HepG2 (cell line): ENCODE measurements around the gene IL3. TPM values are rescaled to one million over a fixed set of nuclear protein-coding genes. Genes with fewer than 3 reads are reported as not detected.

Experiments
- ATAC-seq: fragments of 200-7000 bp; cut with Tn5 transposase; 3 replicates; pipeline ENCODE4 v1.9.1; 2020; ENCODE audit warnings: mild to moderate bottlenecking, moderate library complexity
- BruUV-seq: library from RNA; stranded (reverse); fragments of 400-500 nt; replicated peaks from 2 replicates; lab custom pipeline; 2021; lab: Mats Ljungman, UMichigan
- CTCF ChIA-PET: fragments of 300-600 bp; formaldehyde crosslinking; extraction: SDS; loops from one replicate; lab custom pipeline; 2021; ENCODE audit warnings: low total read pairs, inconsistent platforms, low intra/inter-chr PET ratio; lab: Yijun Ruan, JAX
- POLR2A ChIA-PET: fragments of 350-600 bp; sonication (Branson Sonifier 250); formaldehyde crosslinking; loops from one replicate; lab custom pipeline; 2020; ENCODE audit warnings: antibody characterized with exemption, inconsistent platforms; lab: Yijun Ruan, JAX
- DNase-seq: peaks from one replicate; pipeline ENCODE4 v3.0.0-alpha.2; 2015; ENCODE audit warnings: low spot score
- FAIRE-seq: peaks from 3 replicates; lab custom pipeline; 2011; peaks lifted over from hg19 to GRCh38; lab: Jason Lieb, UNC
- H2AFZ ChIP-seq: one replicate; pipeline ENCODE4 v1.6.1; 2011; ENCODE audit warnings: low read length, inconsistent platforms
- H3K27ac ChIP-seq: fragments of 300-600 bp; 3 replicates; pipeline ENCODE4 v1.8.0; 2011; ENCODE audit warnings: mixed run types, mild to moderate bottlenecking, mixed read lengths, low read length, inconsistent platforms; ENCODE audit not compliant: insufficient read depth; ENCODE audit errors: extremely low read length
- H3K27me3 ChIP-seq, 2 experiments: fragments of 200-600 bp in 1 of 2; 2 replicates in 1 of 2; 3 replicates in 1 of 2; pipeline versions ENCODE4 v1.6.0 to v1.8.0; 2011; ENCODE audit warnings: low read length in 2 of 2, mild to moderate bottlenecking in 2 of 2, moderate library complexity in 2 of 2, inconsistent platforms in 1 of 2; ENCODE audit not compliant: insufficient read depth in 2 of 2, control insufficient read depth in 1 of 2
- H3K36me3 ChIP-seq, 2 experiments: fragments of 200-600 bp in 1 of 2; replicated peaks in 1 of 2; 2 replicates in 1 of 2; 3 replicates in 1 of 2; pipeline versions ENCODE4 v1.5.1 to v1.8.0; 2011; ENCODE audit warnings: low read length in 2 of 2, inconsistent platforms in 1 of 2; ENCODE audit not compliant: insufficient read depth in 2 of 2, control insufficient read depth in 1 of 2
- H3K4me1 ChIP-seq: 2 replicates; pipeline ENCODE4 v1.5.1; 2012; ENCODE audit warnings: low read length, inconsistent platforms; ENCODE audit not compliant: insufficient read depth
- H3K4me2 ChIP-seq: 2 replicates; pipeline ENCODE4 v1.6.0; 2011; ENCODE audit warnings: low read depth, low read length, inconsistent platforms
- H3K4me3 ChIP-seq, 3 experiments: fragments of 200-600 bp in 1 of 3; sonication (generic), shearing (Covaris generic) in 1 of 3; replicated peaks in 1 of 3; 2 replicates each; pipeline ENCODE4 v1.5.1; 2011 to 2016; ENCODE audit warnings: low read length in 3 of 3, inconsistent platforms in 2 of 3, low read depth in 2 of 3, mild to moderate bottlenecking in 2 of 3, control low read depth in 1 of 3, mixed read lengths in 1 of 3; ENCODE audit not compliant: insufficient read depth in 1 of 3
- H3K79me2 ChIP-seq: one replicate; pipeline ENCODE4 v1.6.1; 2011; ENCODE audit warnings: low read length, inconsistent platforms; ENCODE audit not compliant: insufficient read depth
- H3K9ac ChIP-seq: 2 replicates; pipeline ENCODE4 v1.6.0; 2011; ENCODE audit warnings: mild to moderate bottlenecking, low read depth, low read length, inconsistent platforms; ENCODE audit not compliant: insufficient read depth
- H3K9me3 ChIP-seq: 2 replicates; pipeline ENCODE4 v1.5.1; 2012; ENCODE audit warnings: mild to moderate bottlenecking, low read length
- H4K20me1 ChIP-seq: 2 replicates; pipeline ENCODE4 v1.6.0; 2011; ENCODE audit warnings: inconsistent platforms, mild to moderate bottlenecking, low read length, moderate library complexity; ENCODE audit not compliant: insufficient read depth
- KLF6 ChIP-seq: IDR thresholded peaks from 2 replicates; pipeline ENCODE4 v1.8.0; 2016; ENCODE audit warnings: missing biosample characterization, missing genetic modification reagents
- PHF5A ChIP-seq: IDR thresholded peaks from one replicate; pipeline ENCODE4 v1.6.1; 2018; ENCODE audit warnings: low read depth, missing genetic modification reagents; ENCODE audit not compliant: unreplicated experiment
- POLR2AphosphoS2 ChIP-seq: IDR thresholded peaks from 2 replicates; pipeline ENCODE4 v1.6.1; 2011; ENCODE audit warnings: low read depth, low read length, improper control_type of control experiment
- RELA ChIP-seq: sonication (generic); formaldehyde crosslinking; IDR thresholded peaks from 2 replicates; pipeline ENCODE4 v1.4.0; 2020; ENCODE audit warnings: missing genetic modification reagents
- USF2 ChIP-seq, 2 experiments: sonication (generic) in 1 of 2; formaldehyde crosslinking in 1 of 2; IDR thresholded peaks; 2 replicates each; pipeline versions ENCODE4 v1.5.1 to v1.6.1; 2011 to 2020; ENCODE audit warnings: borderline replicate concordance in 1 of 2, low read depth in 1 of 2, low read length in 1 of 2, mild to moderate bottlenecking in 1 of 2, missing genetic modification reagents in 1 of 2, moderate library complexity in 1 of 2
- ZC3H4 ChIP-seq: sonication (generic); formaldehyde crosslinking; IDR thresholded peaks from 2 replicates; pipeline ENCODE4 v1.4.0; 2020; ENCODE audit warnings: missing genetic modification reagents, borderline replicate concordance
- WGBS: methylation state at CpG from one replicate; pipeline ENCODE4 v1.1.6; 2017; ENCODE audit warnings: low lambda C conversion rate; 5-methylcytosine and 5-hydroxymethylcytosine counted together
- in situ Hi-C: cut with HindIII; loops from 2 replicates; pipeline ENCODE4 v1.10.0; 2017; ENCODE audit warnings: low pct_unique_long_range_greater_than_20kb; ENCODE audit not compliant: extremely low pct_ligation_motif_present
- intact Hi-C: fragments of 100-400 bp; cut with micrococcal nuclease; formaldehyde crosslinking; loops from one replicate; pipeline ENCODE4 v1.10.0; 2022; ENCODE audit not compliant: unreplicated experiment
- polyA plus RNA-seq, 8 experiments: library from polyadenylated mRNA; depleted of rRNA in 3 of 8; stranded (reverse) in 7 of 8; unstranded in 1 of 8; fragments of >200 nt; fragmentation: Illumina TruSeq in 4 of 8; extraction: Trizol in 4 of 8; gene quantifications; 2 replicates each; pipeline versions ENCODE4 v1.2.1 to v1.2.3, GENCODE V29; 2011 to 2016; ENCODE audit warnings: low read depth in 4 of 8, missing spikeins in 1 of 8, mixed read lengths in 1 of 8; ENCODE audit not compliant: insufficient read depth in 1 of 8
- total RNA-seq, 5 experiments: library from RNA; depleted of rRNA; stranded (reverse); fragments of >200 nt; fragmentation: Illumina TruSeq; extraction: Trizol; gene quantifications; 2 replicates each; pipeline ENCODE4 v1.2.3, GENCODE V29; 2016; ENCODE audit warnings: low read depth in 1 of 5

IL3 gene
- total and polyA plus RNA-seq, 2 of the 13 experiments (the other 11 are each of a cell fraction or from before 2014, with no cell fraction given) = not detected

- FAIRE-seq (no peak), ATAC-seq (no peak), DNase-seq (no peak)
- Histone ChIP-seq H3K36me3 (no peaks in the 10 kb centered on the region), H3K79me2 (no peaks in the 10 kb centered on the region), H3K9me3 (no peaks in the 10 kb centered on the region), H3K9ac (no peak overlapping the region), H3K27me3 (peaks cover 3 to 33% of the 10 kb centered on the region in 2 experiments; a peak in 3 of 5 replicates), H3K27ac (no peak overlapping the region), H3K4me3 (no peak overlapping the region), H3K4me1 (peaks cover 36% of the 10 kb centered on the region), H2AFZ (no peak overlapping the region), H4K20me1 (no peaks in the 10 kb centered on the region), H3K4me2 (no peak overlapping the region)
- BruUV-seq = no TSS peak
- ChIA-PET POLR2A (no interaction called here), CTCF (no interaction called here)
- in situ Hi-C loops (no loop called here), intact Hi-C loops (no loop called here)
- TF ChIP-seq USF2 (IDR thresholded peaks at IDR 0.05; ENCODE audit: low read depth, low read length) (peak; percentile 57), USF2 (CRISPR knock-in tag; IDR thresholded peaks at IDR 0.05; ENCODE audit: borderline replicate concordance) (no peak), POLR2AphosphoS2 (no peak)
- WGBS = 50% methylated on average over 6 of the region's 16 CpGs
Measured at GRCh38 chr5:132074772-132075718, 14.6 kb downstream of the IL3 start.

- no peak for ATAC-seq
- WGBS = 77% methylated on average over 2 of the region's 2 CpGs
- H2AFZ ChIP-seq = no peak overlapping the region
- intact Hi-C loops = no loop called here
- no peak for DNase-seq
- H3K27me3 ChIP-seq = peaks cover 3 to 28% of the 10 kb centered on the region in 2 experiments; a peak in 3 of 5 replicates
- H3K4me2 ChIP-seq = no peak overlapping the region
- TF ChIP-seq ZC3H4 = no peak
- TF ChIP-seq RELA (CRISPR knock-in tag) = no peak
- TF ChIP-seq KLF6 (CRISPR knock-in tag) = no peak
- no peak for TF ChIP-seq PHF5A (CRISPR knock-in tag)
- H4K20me1 ChIP-seq = no peaks in the 10 kb centered on the region
- no peaks in the 10 kb centered on the region for H3K79me2 ChIP-seq
- ChIA-PET POLR2A (no interaction called here), CTCF (no interaction called here)
- BruUV-seq = no TSS peak
- H3K9me3 ChIP-seq = no peaks in the 10 kb centered on the region
- no peak overlapping the region for H3K4me3 ChIP-seq
- H3K36me3 ChIP-seq = no peaks in the 10 kb centered on the region
- in situ Hi-C loops = no loop called here
- peaks cover 42% of the 10 kb centered on the region for H3K4me1 ChIP-seq
- FAIRE-seq = no peak
- no peak overlapping the region for H3K27ac ChIP-seq
- H3K9ac ChIP-seq = no peak overlapping the region
Measured at GRCh38 chr5:132075719-132076077, 15.2 kb downstream of the IL3 start.
